MG63 (cell line): ENCODE data around the gene CALCOCO2. TPM values are rescaled to one million over a fixed set of nuclear protein-coding genes. Genes with fewer than 3 reads are reported as not detected.
"Not testable (repeated sequence)": the region's sequence is repeated elsewhere in the genome, so short reads cannot be mapped to it uniquely, and the experiment has no call there.

Experiments
- DNase-seq: peaks from one replicate; pipeline ENCODE4 v3.0.0-alpha.2; 2020
- H3K27me3 ChIP-seq: fragments of 250-450 bp; sonication (Bioruptor Pico); 2 replicates; pipeline ENCODE4 v1.5.1; 2020; ENCODE audit warnings: mild to moderate bottlenecking, moderate library complexity
- H3K36me3 ChIP-seq: fragments of 250-450 bp; sonication (Bioruptor Pico); 2 replicates; pipeline ENCODE4 v1.5.1; 2020; ENCODE audit warnings: mild to moderate bottlenecking, moderate library complexity
- H3K4me3 ChIP-seq: fragments of 250-450 bp; sonication (Bioruptor Pico); 2 replicates; pipeline ENCODE4 v1.5.1; 2020; ENCODE audit warnings: mild to moderate bottlenecking, moderate library complexity
- H3K9me3 ChIP-seq: fragments of 250-450 bp; sonication (Bioruptor Pico); 2 replicates; pipeline ENCODE4 v1.5.1; 2020; ENCODE audit warnings: mild to moderate bottlenecking, moderate library complexity
- total RNA-seq: library from RNA; depleted of rRNA; stranded (reverse); fragments of >200 nt; shearing (Covaris generic); gene quantifications from 2 replicates; pipeline ENCODE4 v1.2.3, GENCODE V29; 2014; ENCODE audit warnings: low replicate concordance

Gene CALCOCO2
- total RNA-seq, 1 experiment from 2014 or later, result 19.2 TPM

- peak; percentile 95 for DNase-seq
- peak within 1 kb of the TSS; percentile 48 for H3K4me3 ChIP-seq
- no peaks in the 10 kb centered on the region for H3K36me3 ChIP-seq
- H3K9me3 ChIP-seq, result no peaks in the 10 kb centered on the region
- peaks cover 12% of the 10 kb centered on the region for H3K27me3 ChIP-seq
Measured at GRCh38 chr17:48816774-48817590, 13.9 kb upstream of the CALCOCO2 start, which contains the start of gene TTLL6. Gene TTLL6, minus strand, starts transcription at chr17:48817229. Its CDS starts 157 bp downstream, at chr17:48817072.

- Histone ChIP-seq H3K27me3 (peaks cover 7% of the 10 kb centered on the region), H3K36me3 (no peaks in the 10 kb centered on the region), H3K4me3 (no peak overlapping the region), H3K9me3 (no peaks in the 10 kb centered on the region)
- no peak for DNase-seq
Measured at GRCh38 chr17:48818361-48818841, 12.4 kb upstream of the CALCOCO2 start.

GRCh38 chr17:48819466-48819865, 11.4 kb upstream of the CALCOCO2 start:
- Histone ChIP-seq H3K27me3 (peaks cover 4% of the 10 kb centered on the region; the same call in 1 of the 2 replicates), H3K4me3 (no peak overlapping the region), H3K9me3 (no peaks in the 10 kb centered on the region), H3K36me3 (no peaks in the 10 kb centered on the region)
- DNase-seq, result peak; percentile 61

GRCh38 chr17:48820936-48821335, 9.9 kb upstream of the CALCOCO2 start:
- H3K27me3 ChIP-seq, DNase-seq, H3K36me3 ChIP-seq, H3K9me3 ChIP-seq, H3K4me3 ChIP-seq: not testable (repeated sequence)

GRCh38 chr17:48825446-48826381, 5.1 kb upstream of the CALCOCO2 start:
- H3K9me3 ChIP-seq, result no peaks in the 10 kb centered on the region
- peak; percentile 50 for DNase-seq
- H3K27me3 ChIP-seq, result no peaks in the 10 kb centered on the region
- H3K36me3 ChIP-seq, result no peaks in the 10 kb centered on the region
- H3K4me3 ChIP-seq, result no peak overlapping the region

GRCh38 chr17:48831549-48831883, 681 bp downstream of the CALCOCO2 start:
- no peaks in the 10 kb centered on the region for H3K27me3 ChIP-seq
- H3K9me3 ChIP-seq, result no peaks in the 10 kb centered on the region
- no peak for DNase-seq
- H3K4me3 ChIP-seq, result peak overlapping the region; percentile 93
- H3K36me3 ChIP-seq, result peaks cover 10% of the 10 kb centered on the region

GRCh38 chr17:48834973-48835372, 4.1 kb downstream of the CALCOCO2 start:
- Histone ChIP-seq H3K27me3 (no peaks in the 10 kb centered on the region), H3K9me3 (no peaks in the 10 kb centered on the region), H3K4me3 (no peak overlapping the region), H3K36me3 (peaks cover 10% of the 10 kb centered on the region)
- no peak for DNase-seq

GRCh38 chr17:48835971-48836370, 5.1 kb downstream of the CALCOCO2 start:
- DNase-seq, result no peak
- no peaks in the 10 kb centered on the region for H3K9me3 ChIP-seq
- H3K27me3 ChIP-seq, result no peaks in the 10 kb centered on the region
- peaks cover 10% of the 10 kb centered on the region for H3K36me3 ChIP-seq
- no peak overlapping the region for H3K4me3 ChIP-seq

- not testable (repeated sequence) for H3K9me3 ChIP-seq, DNase-seq, H3K4me3 ChIP-seq, H3K27me3 ChIP-seq
- H3K36me3 ChIP-seq, result peaks cover 10% of the 10 kb centered on the region
Measured at GRCh38 chr17:48837458-48837857, 6.6 kb downstream of the CALCOCO2 start.

- Histone ChIP-seq H3K36me3 (peaks cover 25% of the 10 kb centered on the region), H3K4me3 (no peak overlapping the region), H3K9me3 (no peaks in the 10 kb centered on the region), H3K27me3 (no peaks in the 10 kb centered on the region)
- DNase-seq, result no peak
Measured at GRCh38 chr17:48840441-48840840, 9.6 kb downstream of the CALCOCO2 start.

- peak overlapping the region; percentile 24 for H3K4me3 ChIP-seq
Measured at GRCh38 chr17:48841395-48841831, 10.6 kb downstream of the CALCOCO2 start.

GRCh38 chr17:48842746-48843145, 11.9 kb downstream of the CALCOCO2 start:
- Histone ChIP-seq H3K9me3 (no peaks in the 10 kb centered on the region), H3K27me3 (no peaks in the 10 kb centered on the region), H3K4me3 (no peak overlapping the region), H3K36me3 (peaks cover 20% of the 10 kb centered on the region)
- DNase-seq, result no peak

More at GRCh38 chr17:48841395-48841831, 10.6 kb downstream of the CALCOCO2 start:
- H3K9me3 ChIP-seq, result no peaks in the 10 kb centered on the region
- no peak for DNase-seq
- H3K36me3 ChIP-seq, result peaks cover 18% of the 10 kb centered on the region
- H3K27me3 ChIP-seq, result no peaks in the 10 kb centered on the region

- Histone ChIP-seq H3K27me3 (no peaks in the 10 kb centered on the region), H3K9me3 (no peaks in the 10 kb centered on the region), H3K4me3 (no peak overlapping the region), H3K36me3 (peaks cover 24% of the 10 kb centered on the region)
- DNase-seq, result peak; percentile 59
Measured at GRCh38 chr17:48843187-48843900, 12.5 kb downstream of the CALCOCO2 start.

- Histone ChIP-seq H3K4me3 (no peak overlapping the region), H3K36me3 (peaks cover 49% of the 10 kb centered on the region), H3K27me3 (no peaks in the 10 kb centered on the region), H3K9me3 (no peaks in the 10 kb centered on the region)
- no peak for DNase-seq
Measured at GRCh38 chr17:48850792-48851323, 20.0 kb downstream of the CALCOCO2 start.

GRCh38 chr17:48854774-48855476, 24.1 kb downstream of the CALCOCO2 start:
- no peaks in the 10 kb centered on the region for H3K27me3 ChIP-seq
- H3K9me3 ChIP-seq, result no peaks in the 10 kb centered on the region
- H3K4me3 ChIP-seq, result no peak overlapping the region
- no peak for DNase-seq
- peaks cover 38% of the 10 kb centered on the region for H3K36me3 ChIP-seq
